ENCODE measurements around the gene MEGF6. TPM values are rescaled to one million over a fixed set of nuclear protein-coding genes. Genes with fewer than 3 reads are reported as not detected.
A peak's percentile ranks its signal among the peaks of the same experiment; 100 is the strongest.

MEGF6 gene
- total RNA-seq, 1 experiment from 2014 or later, result 32.4 TPM

DNA sequence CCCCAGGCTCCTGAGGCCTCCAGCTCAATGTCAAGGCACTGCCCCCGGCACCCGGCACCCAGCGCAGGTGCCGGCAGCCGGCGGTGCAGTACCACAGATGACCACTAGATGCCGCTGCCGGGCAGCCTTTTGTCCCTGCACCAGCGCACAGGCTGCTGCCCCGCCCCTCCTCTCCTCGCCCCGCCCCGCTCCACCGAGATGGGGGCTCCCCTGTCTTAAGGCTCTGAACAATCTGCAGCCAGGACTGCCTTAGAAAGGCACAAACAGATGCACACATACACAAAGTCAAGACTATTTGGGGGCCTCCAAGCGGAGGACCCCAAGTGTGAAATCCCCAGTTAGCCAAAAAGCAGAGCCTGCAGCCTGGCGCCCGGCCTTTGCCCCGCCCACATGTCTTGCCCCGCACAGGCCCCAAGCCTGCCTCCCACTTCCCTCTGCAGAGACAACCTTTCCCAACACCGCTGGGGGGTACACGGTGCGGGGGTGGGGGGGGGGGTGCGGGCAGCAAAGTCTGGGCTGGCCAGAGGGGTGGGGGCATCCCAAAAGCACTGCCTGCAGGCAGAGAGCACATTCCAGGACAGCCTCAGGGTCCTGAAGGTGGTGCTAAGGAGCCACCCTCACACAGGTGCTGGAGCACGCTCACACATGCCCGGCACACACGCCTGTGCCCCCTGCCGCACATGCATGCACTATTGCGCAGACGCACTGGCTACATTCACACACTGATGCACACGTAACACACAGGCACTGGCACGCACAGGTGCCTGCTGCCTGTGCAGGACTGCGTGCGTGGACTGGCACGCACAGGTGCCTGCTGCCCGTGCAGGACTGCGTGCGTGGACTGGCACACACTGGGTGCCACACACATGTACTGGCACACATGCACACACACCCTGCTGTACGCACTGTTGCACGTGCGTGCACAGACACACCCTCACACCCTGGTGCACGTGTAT is 119.7 kb downstream of the MEGF6 start:
- peak; percentile 75 for DNase-seq
- no TSS peak for BruUV-seq (replicated peaks)
- no peaks in the 10 kb centered on the region for H3K27me3 Mint-ChIP-seq (ENCODE audit: unreplicated experiment)

DNA sequence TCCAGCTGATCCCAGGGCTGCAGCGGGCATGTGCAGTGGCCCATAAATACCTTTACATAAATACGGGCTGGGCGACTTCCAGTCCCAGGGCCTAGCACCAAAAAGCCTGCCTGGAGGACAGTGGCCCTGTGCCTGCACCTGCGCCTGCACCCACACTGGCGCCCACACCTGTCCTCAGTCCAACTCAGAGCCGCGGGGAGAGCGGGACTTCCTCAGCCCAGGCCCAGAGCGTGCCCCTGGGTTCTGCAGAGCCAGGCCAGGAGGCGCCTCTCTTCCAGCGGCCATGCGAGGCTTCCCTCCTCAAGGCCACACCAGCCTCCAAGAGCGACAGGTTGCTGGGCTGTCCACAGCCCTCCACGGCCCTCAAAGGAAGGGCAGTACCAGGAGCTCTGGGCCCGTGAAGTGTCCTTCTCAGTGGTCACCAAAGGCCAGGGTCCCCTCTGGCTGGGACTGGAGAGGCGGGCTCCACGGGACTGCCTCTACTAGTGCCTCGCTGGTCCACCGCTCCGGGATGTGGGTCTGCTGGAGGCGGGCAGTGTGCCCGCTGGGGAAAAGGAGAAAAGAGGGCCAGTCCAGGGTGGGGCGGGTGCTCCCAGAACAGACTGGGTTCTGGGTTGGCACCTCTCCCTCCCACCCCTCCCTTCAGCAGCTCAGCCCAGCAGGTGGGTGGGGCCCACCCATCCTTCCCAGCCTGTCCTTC is 121.1 kb downstream of the MEGF6 start:
- no TSS peak for BruUV-seq (replicated peaks)
- no peak overlapping the region for H3K27ac Mint-ChIP-seq (ENCODE audit: unreplicated experiment)
- H3K9me3 Mint-ChIP-seq (ENCODE audit: low read depth, unreplicated experiment), result peaks cover 6% of the 10 kb centered on the region
- intact Hi-C loops (cut with micrococcal nuclease; ENCODE audit: unreplicated experiment), result no loop called here
- H3K4me1 Mint-ChIP-seq (ENCODE audit: low read depth, unreplicated experiment), result no peaks in the 10 kb centered on the region
- H3K36me3 Mint-ChIP-seq (ENCODE audit: insufficient read depth, unreplicated experiment), result peaks cover 24% of the 10 kb centered on the region
- CTCF ChIA-PET, result interaction anchor here (1.4 kb wide), 1 partner anchor 129 kb away, joined by 10 read pairs; no protein-coding TSS in a partner anchor
- H3K4me3 Mint-ChIP-seq (ENCODE audit: low read depth, unreplicated experiment), result no peak overlapping the region
- no peaks in the 10 kb centered on the region for H3K27me3 Mint-ChIP-seq (ENCODE audit: unreplicated experiment)
- no peak for DNase-seq
- TF ChIP-seq, protein P1, sequence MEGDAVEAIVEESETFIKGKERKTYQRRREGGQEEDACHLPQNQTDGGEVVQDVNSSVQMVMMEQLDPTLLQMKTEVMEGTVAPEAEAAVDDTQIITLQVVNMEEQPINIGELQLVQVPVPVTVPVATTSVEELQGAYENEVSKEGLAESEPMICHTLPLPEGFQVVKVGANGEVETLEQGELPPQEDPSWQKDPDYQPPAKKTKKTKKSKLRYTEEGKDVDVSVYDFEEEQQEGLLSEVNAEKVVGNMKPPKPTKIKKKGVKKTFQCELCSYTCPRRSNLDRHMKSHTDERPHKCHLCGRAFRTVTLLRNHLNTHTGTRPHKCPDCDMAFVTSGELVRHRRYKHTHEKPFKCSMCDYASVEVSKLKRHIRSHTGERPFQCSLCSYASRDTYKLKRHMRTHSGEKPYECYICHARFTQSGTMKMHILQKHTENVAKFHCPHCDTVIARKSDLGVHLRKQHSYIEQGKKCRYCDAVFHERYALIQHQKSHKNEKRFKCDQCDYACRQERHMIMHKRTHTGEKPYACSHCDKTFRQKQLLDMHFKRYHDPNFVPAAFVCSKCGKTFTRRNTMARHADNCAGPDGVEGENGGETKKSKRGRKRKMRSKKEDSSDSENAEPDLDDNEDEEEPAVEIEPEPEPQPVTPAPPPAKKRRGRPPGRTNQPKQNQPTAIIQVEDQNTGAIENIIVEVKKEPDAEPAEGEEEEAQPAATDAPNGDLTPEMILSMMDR (IDR thresholded peaks at IDR 0.05; ENCODE audit: unreplicated experiment), result no peak

More for the DNA sequence above, 119.7 kb downstream of the MEGF6 start:
- TF ChIP-seq, protein P1 (IDR thresholded peaks at IDR 0.05; ENCODE audit: unreplicated experiment), result peak; percentile 95
- intact Hi-C loops (cut with micrococcal nuclease; ENCODE audit: unreplicated experiment), result loop anchor here (2.0 kb wide), 1 partner anchor 127 kb away; no protein-coding TSS in a partner anchor
- CTCF ChIA-PET, result interaction anchor here (0.7 to 1.4 kb wide), 3 partner anchors 38 to 129 kb away, joined by 3 to 10 read pairs (median 5); no protein-coding TSS in a partner anchor
- H3K4me3 Mint-ChIP-seq (ENCODE audit: low read depth, unreplicated experiment), result no peak overlapping the region
- H3K36me3 Mint-ChIP-seq (ENCODE audit: insufficient read depth, unreplicated experiment), result peaks cover 24% of the 10 kb centered on the region
- no peaks in the 10 kb centered on the region for H3K4me1 Mint-ChIP-seq (ENCODE audit: low read depth, unreplicated experiment)
- H3K27ac Mint-ChIP-seq (ENCODE audit: unreplicated experiment), result no peak overlapping the region
- H3K9me3 Mint-ChIP-seq (ENCODE audit: low read depth, unreplicated experiment), result peaks cover 6% of the 10 kb centered on the region

DNA sequence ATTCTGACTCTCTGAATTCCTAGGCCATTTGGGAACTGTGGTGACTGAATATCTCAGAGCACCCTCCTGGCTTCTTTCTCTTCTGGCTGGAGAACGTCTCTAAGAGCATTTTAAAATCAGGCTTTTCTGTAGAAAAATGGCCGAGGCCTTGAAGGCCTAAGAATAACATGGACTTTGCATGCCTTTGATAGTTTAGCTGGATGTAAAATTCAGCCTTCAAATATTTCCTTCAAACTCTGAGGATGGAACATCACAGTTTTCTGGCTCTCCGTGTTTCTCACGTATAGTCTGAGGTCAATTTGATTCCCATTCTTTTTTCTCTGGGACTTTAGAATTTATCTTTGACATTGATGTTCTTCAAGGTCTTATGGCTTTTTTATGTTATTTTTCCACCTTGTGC is 122.9 kb downstream of the MEGF6 start:
- Mint-ChIP-seq H3K9me3 (ENCODE audit: low read depth, unreplicated experiment) (peaks cover 6% of the 10 kb centered on the region), H3K4me1 (ENCODE audit: low read depth, unreplicated experiment) (peaks cover 9% of the 10 kb centered on the region), H3K27me3 (ENCODE audit: unreplicated experiment) (no peaks in the 10 kb centered on the region), H3K4me3 (ENCODE audit: low read depth, unreplicated experiment) (no peak overlapping the region), H3K27ac (ENCODE audit: unreplicated experiment) (no peak overlapping the region), H3K36me3 (ENCODE audit: insufficient read depth, unreplicated experiment) (peaks cover 35% of the 10 kb centered on the region)
- no peak for DNase-seq
- TF ChIP-seq, protein P1 (IDR thresholded peaks at IDR 0.05; ENCODE audit: unreplicated experiment), result no peak
- BruUV-seq (replicated peaks), result no TSS peak
- intact Hi-C loops (cut with micrococcal nuclease; ENCODE audit: unreplicated experiment), result no loop called here
- CTCF ChIA-PET, result interaction anchor here (0.6 kb wide), 1 partner anchor 35 kb away, joined by 3 read pairs; no protein-coding TSS in a partner anchor

DNA sequence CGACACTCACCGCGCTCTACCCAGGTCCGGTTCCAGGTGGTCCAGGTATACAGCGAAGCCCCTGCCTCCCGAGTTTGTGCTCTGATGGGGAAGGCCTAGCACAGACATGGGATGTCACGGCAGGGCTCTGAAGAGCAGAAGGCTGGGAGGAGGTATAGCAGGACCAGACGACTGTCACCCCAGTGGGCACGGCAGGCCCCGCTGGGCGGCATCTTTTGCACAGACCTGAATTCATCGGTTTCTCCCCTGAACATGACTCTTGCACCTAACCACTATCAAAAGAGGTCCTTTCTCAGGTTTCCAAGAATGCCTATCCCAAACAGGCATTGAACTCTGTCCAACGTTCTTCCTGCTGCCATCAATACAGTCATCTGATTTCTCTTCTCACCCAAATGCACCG is 126.3 kb downstream of the MEGF6 start:
- TF ChIP-seq, protein P1 (IDR thresholded peaks at IDR 0.05; ENCODE audit: unreplicated experiment), result no peak
- no peak for DNase-seq
- no peak overlapping the region for H3K4me3 Mint-ChIP-seq (ENCODE audit: low read depth, unreplicated experiment)
- no peaks in the 10 kb centered on the region for H3K27me3 Mint-ChIP-seq (ENCODE audit: unreplicated experiment)
- H3K4me1 Mint-ChIP-seq (ENCODE audit: low read depth, unreplicated experiment), result peaks cover 9% of the 10 kb centered on the region
- intact Hi-C loops (cut with micrococcal nuclease; ENCODE audit: unreplicated experiment), result loop anchor here (1.0 kb wide), 1 partner anchor 32 kb away; no protein-coding TSS in a partner anchor
- peaks cover 6% of the 10 kb centered on the region for H3K9me3 Mint-ChIP-seq (ENCODE audit: low read depth, unreplicated experiment)
- no TSS peak for BruUV-seq (replicated peaks)
- H3K36me3 Mint-ChIP-seq (ENCODE audit: insufficient read depth, unreplicated experiment), result peaks cover 40% of the 10 kb centered on the region
- no peak overlapping the region for H3K27ac Mint-ChIP-seq (ENCODE audit: unreplicated experiment)
- CTCF ChIA-PET, result interaction anchor here (1.4 kb wide), 1 partner anchor 32 kb away, joined by 5 read pairs; no protein-coding TSS in a partner anchor

Measured in Calu3 (cell line).